ENCODE measurements around the gene TTC33. TPM values are rescaled to one million over a fixed set of nuclear protein-coding genes. Genes with fewer than 3 reads are reported as not detected.
"Not testable (repeated sequence)": the region's sequence is repeated elsewhere in the genome, so short reads cannot be mapped to it uniquely, and the experiment has no call there.

TTC33 gene
- total RNA-seq, 1 donor from 2014 or later = 7.0 TPM

- H3K27ac ChIP-seq = no peak overlapping the region
- H3K9me3 ChIP-seq = no peaks in the 10 kb centered on the region
- no peaks in the 10 kb centered on the region for H3K27me3 ChIP-seq
- no peak for TF ChIP-seq CTCF (IDR thresholded peaks at IDR 0.05)
- no peak overlapping the region for H3K4me3 ChIP-seq
- no peaks in the 10 kb centered on the region for H3K4me1 ChIP-seq
- no peaks in the 10 kb centered on the region for H3K36me3 ChIP-seq
- no peak for DNase-seq (ENCODE audit: low spot score in 2 of 2)
- intact Hi-C loops (cut with DNase I) = no loop called here
Observed at GRCh38 chr5:40572391-40572790, 183.4 kb downstream of the TTC33 start.

- DNase-seq (ENCODE audit: low spot score in 2 of 2) = no peak
- Histone ChIP-seq H3K27me3 (no peaks in the 10 kb centered on the region), H3K4me1 (no peaks in the 10 kb centered on the region), H3K27ac (no peak overlapping the region), H3K9me3 (no peaks in the 10 kb centered on the region), H3K4me3 (no peak overlapping the region), H3K36me3 (no peaks in the 10 kb centered on the region)
- intact Hi-C loops (cut with DNase I) = no loop called here
- no peak for TF ChIP-seq CTCF (IDR thresholded peaks at IDR 0.05)
Observed at GRCh38 chr5:40571729-40572128, 184.0 kb downstream of the TTC33 start.

- Histone ChIP-seq H3K4me1 (no peaks in the 10 kb centered on the region), H3K36me3 (no peaks in the 10 kb centered on the region), H3K9me3 (no peaks in the 10 kb centered on the region), H3K27ac (no peak overlapping the region), H3K4me3 (no peak overlapping the region), H3K27me3 (no peaks in the 10 kb centered on the region)
- DNase-seq (ENCODE audit: low spot score in 2 of 2) = no peak
- intact Hi-C loops (cut with DNase I) = no loop called here
- TF ChIP-seq CTCF (IDR thresholded peaks at IDR 0.05) = no peak
Observed at GRCh38 chr5:40570408-40571129, 185.2 kb downstream of the TTC33 start.

GRCh38 chr5:40569546-40570270 is 186.1 kb downstream of the TTC33 start:
- intact Hi-C loops (cut with DNase I) = no loop called here
- H3K4me3 ChIP-seq = no peak overlapping the region
- no peak for DNase-seq (ENCODE audit: low spot score in 2 of 2)
- no peaks in the 10 kb centered on the region for H3K27me3 ChIP-seq
- no peaks in the 10 kb centered on the region for H3K9me3 ChIP-seq
- TF ChIP-seq CTCF (IDR thresholded peaks at IDR 0.05) = no peak
- H3K36me3 ChIP-seq = no peaks in the 10 kb centered on the region
- no peaks in the 10 kb centered on the region for H3K4me1 ChIP-seq
- no peak overlapping the region for H3K27ac ChIP-seq

GRCh38 chr5:40568548-40568947 is 187.2 kb downstream of the TTC33 start:
- no peak overlapping the region for H3K4me3 ChIP-seq
- H3K27me3 ChIP-seq = no peaks in the 10 kb centered on the region
- H3K27ac ChIP-seq = no peak overlapping the region
- DNase-seq (ENCODE audit: low spot score in 2 of 2) = no peak
- H3K36me3 ChIP-seq = no peaks in the 10 kb centered on the region
- H3K4me1 ChIP-seq = no peaks in the 10 kb centered on the region
- no peaks in the 10 kb centered on the region for H3K9me3 ChIP-seq
- intact Hi-C loops (cut with DNase I) = no loop called here
- TF ChIP-seq CTCF (IDR thresholded peaks at IDR 0.05) = no peak

- H3K27ac ChIP-seq; intact Hi-C loops (cut with DNase I); H3K27me3 ChIP-seq; H3K36me3 ChIP-seq; H3K9me3 ChIP-seq; H3K4me1 ChIP-seq; DNase-seq (ENCODE audit: low spot score in 2 of 2); H3K4me3 ChIP-seq: not testable (repeated sequence)
Observed at GRCh38 chr5:40563173-40563572, 192.6 kb downstream of the TTC33 start.
